ENCODE results near the gene IFIH1.

IFIH1 gene

DNA sequence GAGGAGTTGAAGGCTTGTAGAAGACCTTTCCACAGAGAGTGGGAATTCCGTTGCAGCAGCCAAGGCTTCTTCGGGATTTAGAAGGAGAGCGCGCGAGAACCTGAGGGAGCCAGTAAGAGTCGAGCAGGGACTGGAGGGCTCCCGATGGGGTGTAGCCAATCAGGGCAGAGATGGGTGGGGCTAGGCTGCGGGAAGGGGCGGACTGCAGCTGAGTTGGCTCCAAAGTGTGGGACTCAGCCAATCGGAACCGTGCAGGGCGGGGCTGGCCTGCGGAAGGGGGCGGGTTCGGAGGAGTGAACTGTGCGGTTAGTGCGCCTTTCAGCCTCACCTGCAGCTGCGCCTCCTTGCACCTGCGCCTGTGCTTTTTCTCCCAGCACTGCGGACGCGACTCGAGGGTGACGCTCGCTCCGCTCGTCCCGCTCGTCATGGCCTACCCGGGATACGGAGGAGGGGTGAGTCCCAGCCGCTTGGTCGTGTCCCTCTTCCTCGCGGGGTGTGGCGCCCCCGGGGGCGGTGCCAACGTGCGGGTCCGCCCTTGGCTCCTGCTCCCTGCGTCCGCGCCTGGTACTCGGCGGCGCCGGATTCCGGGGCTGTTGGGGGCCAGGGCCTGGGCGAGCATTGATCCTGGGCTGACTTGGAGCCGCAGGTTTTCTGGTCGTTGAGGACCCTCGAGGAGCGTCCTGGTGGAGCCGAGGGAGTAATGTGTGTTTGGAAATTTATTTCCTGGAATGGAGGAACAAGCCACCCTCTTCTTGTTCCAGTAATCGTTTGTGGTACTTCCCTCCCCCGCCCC is 25.5 kb upstream of the IFIH1 start, which contains the start of gene GCA:
Gene GCA, plus strand, starts transcription at position 309 of the 793 bp plus-strand sequence. Its CDS starts 117 bp downstream, at position 426.
- TF ChIP-seq BACH2 (CRISPR knock-in tag; IDR thresholded peaks at IDR 0.05; ENCODE audit: borderline replicate concordance) (no peak), ZNF70 (CRISPR knock-in tag; IDR thresholded peaks at IDR 0.05) (no peak), CSDC2 (CRISPR knock-in tag; IDR thresholded peaks at IDR 0.05) (0 out of 2 replicates have a peak, but pooled peaks have one; percentile 29)
- peak; percentile 99 for ATAC-seq

DNA sequence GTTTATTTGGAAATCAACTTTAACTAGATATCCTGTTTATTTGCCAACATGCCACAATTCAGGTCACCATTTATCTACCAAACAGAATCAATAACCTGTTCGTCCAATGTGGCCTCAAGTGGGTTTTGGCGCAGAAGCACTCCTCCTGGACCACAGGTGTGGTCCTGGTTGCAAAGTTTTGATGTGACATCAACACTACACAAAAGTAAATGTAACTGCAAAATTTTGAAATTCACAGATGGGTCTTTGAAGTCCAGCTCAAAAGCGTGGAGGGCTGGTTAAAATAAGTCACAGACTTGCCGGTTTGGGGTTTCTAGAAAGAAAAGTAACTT is 25.0 kb upstream of the IFIH1 start:
- no peak for ATAC-seq
- TF ChIP-seq RARB (CRISPR knock-in tag; IDR thresholded peaks at IDR 0.05) (no peak), ZNF70 (CRISPR knock-in tag; IDR thresholded peaks at IDR 0.05) (no peak), CSDC2 (CRISPR knock-in tag; IDR thresholded peaks at IDR 0.05) (no peak), ZC3H10 (CRISPR knock-in tag; IDR thresholded peaks at IDR 0.05) (no peak), ZNF565 (CRISPR knock-in tag; conservative IDR thresholded peaks at IDR 0.05; ENCODE audit: low read depth) (no peak), ISL1 (CRISPR knock-in tag; IDR thresholded peaks at IDR 0.05) (no peak), GLIS3 (CRISPR knock-in tag; IDR thresholded peaks at IDR 0.05) (no peak), ESRRG (CRISPR knock-in tag; IDR thresholded peaks at IDR 0.05) (no peak), ZFP3 (CRISPR knock-in tag; IDR thresholded peaks at IDR 0.05) (no peak), ARNTL (CRISPR knock-in tag; IDR thresholded peaks at IDR 0.05; ENCODE audit: borderline replicate concordance, low read depth) (no peak), BACH2 (CRISPR knock-in tag; IDR thresholded peaks at IDR 0.05; ENCODE audit: borderline replicate concordance) (no peak), ZFP30 (CRISPR knock-in tag; IDR thresholded peaks at IDR 0.05) (no peak), ZNF8 (CRISPR knock-in tag; IDR thresholded peaks at IDR 0.05) (no peak), TOX (CRISPR knock-in tag; IDR thresholded peaks at IDR 0.05; ENCODE audit: borderline replicate concordance) (no peak), OSR1 (CRISPR knock-in tag; IDR thresholded peaks at IDR 0.05) (no peak), SNAI2 (CRISPR knock-in tag; IDR thresholded peaks at IDR 0.05) (no peak)
- TF ChIP-seq, protein P1, sequence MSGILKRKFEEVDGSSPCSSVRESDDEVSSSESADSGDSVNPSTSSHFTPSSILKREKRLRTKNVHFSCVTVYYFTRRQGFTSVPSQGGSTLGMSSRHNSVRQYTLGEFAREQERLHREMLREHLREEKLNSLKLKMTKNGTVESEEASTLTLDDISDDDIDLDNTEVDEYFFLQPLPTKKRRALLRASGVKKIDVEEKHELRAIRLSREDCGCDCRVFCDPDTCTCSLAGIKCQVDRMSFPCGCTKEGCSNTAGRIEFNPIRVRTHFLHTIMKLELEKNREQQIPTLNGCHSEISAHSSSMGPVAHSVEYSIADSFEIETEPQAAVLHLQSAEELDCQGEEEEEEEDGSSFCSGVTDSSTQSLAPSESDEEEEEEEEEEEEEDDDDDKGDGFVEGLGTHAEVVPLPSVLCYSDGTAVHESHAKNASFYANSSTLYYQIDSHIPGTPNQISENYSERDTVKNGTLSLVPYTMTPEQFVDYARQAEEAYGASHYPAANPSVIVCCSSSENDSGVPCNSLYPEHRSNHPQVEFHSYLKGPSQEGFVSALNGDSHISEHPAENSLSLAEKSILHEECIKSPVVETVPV (CRISPR knock-in tag; IDR thresholded peaks at IDR 0.05) = no peak
- TF ChIP-seq, protein P2, sequence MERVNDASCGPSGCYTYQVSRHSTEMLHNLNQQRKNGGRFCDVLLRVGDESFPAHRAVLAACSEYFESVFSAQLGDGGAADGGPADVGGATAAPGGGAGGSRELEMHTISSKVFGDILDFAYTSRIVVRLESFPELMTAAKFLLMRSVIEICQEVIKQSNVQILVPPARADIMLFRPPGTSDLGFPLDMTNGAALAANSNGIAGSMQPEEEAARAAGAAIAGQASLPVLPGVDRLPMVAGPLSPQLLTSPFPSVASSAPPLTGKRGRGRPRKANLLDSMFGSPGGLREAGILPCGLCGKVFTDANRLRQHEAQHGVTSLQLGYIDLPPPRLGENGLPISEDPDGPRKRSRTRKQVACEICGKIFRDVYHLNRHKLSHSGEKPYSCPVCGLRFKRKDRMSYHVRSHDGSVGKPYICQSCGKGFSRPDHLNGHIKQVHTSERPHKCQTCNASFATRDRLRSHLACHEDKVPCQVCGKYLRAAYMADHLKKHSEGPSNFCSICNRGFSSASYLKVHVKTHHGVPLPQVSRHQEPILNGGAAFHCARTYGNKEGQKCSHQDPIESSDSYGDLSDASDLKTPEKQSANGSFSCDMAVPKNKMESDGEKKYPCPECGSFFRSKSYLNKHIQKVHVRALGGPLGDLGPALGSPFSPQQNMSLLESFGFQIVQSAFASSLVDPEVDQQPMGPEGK (CRISPR knock-in tag; IDR thresholded peaks at IDR 0.05; ENCODE audit: borderline replicate concordance) = no peak
- TF ChIP-seq, protein P3, sequence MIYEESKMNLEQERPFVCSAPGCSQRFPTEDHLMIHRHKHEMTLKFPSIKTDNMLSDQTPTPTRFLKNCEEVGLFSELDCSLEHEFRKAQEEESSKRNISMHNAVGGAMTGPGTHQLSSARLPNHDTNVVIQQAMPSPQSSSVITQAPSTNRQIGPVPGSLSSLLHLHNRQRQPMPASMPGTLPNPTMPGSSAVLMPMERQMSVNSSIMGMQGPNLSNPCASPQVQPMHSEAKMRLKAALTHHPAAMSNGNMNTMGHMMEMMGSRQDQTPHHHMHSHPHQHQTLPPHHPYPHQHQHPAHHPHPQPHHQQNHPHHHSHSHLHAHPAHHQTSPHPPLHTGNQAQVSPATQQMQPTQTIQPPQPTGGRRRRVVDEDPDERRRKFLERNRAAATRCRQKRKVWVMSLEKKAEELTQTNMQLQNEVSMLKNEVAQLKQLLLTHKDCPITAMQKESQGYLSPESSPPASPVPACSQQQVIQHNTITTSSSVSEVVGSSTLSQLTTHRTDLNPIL (CRISPR knock-in tag; IDR thresholded peaks at IDR 0.05; ENCODE audit: low read depth) = no peak
- TF ChIP-seq, protein P4, sequence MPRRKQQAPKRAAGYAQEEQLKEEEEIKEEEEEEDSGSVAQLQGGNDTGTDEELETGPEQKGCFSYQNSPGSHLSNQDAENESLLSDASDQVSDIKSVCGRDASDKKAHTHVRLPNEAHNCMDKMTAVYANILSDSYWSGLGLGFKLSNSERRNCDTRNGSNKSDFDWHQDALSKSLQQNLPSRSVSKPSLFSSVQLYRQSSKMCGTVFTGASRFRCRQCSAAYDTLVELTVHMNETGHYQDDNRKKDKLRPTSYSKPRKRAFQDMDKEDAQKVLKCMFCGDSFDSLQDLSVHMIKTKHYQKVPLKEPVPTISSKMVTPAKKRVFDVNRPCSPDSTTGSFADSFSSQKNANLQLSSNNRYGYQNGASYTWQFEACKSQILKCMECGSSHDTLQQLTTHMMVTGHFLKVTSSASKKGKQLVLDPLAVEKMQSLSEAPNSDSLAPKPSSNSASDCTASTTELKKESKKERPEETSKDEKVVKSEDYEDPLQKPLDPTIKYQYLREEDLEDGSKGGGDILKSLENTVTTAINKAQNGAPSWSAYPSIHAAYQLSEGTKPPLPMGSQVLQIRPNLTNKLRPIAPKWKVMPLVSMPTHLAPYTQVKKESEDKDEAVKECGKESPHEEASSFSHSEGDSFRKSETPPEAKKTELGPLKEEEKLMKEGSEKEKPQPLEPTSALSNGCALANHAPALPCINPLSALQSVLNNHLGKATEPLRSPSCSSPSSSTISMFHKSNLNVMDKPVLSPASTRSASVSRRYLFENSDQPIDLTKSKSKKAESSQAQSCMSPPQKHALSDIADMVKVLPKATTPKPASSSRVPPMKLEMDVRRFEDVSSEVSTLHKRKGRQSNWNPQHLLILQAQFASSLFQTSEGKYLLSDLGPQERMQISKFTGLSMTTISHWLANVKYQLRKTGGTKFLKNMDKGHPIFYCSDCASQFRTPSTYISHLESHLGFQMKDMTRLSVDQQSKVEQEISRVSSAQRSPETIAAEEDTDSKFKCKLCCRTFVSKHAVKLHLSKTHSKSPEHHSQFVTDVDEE (CRISPR knock-in tag; IDR thresholded peaks at IDR 0.05) = no peak

DNA sequence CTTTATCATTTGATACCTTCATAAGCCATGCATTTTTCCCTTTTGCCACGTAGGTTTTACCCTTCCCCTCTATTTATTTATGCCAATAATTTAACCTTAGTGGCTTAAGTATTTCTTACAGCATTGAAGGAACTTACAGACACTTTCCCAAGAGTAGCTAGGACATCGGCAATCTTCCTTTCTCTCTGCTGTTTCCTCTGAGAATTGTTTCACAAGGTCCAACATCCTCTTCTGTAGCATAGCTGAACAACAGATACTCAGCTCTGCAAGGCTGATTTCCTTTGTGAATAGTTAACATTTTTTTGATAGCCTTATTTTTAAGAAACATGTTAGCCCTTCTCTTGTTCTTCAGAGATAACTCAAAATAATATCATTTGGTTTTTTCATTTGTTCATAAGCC is 24.4 kb upstream of the IFIH1 start:
- ATAC-seq = no peak
- TF ChIP-seq PPARA (CRISPR knock-in tag; IDR thresholded peaks at IDR 0.05; ENCODE audit: borderline replicate concordance) (no peak), TOX (CRISPR knock-in tag; IDR thresholded peaks at IDR 0.05; ENCODE audit: borderline replicate concordance) (no peak), ZFP30 (CRISPR knock-in tag; IDR thresholded peaks at IDR 0.05) (no peak), ARNTL (CRISPR knock-in tag; IDR thresholded peaks at IDR 0.05; ENCODE audit: borderline replicate concordance, low read depth) (no peak), ZC3H10 (CRISPR knock-in tag; IDR thresholded peaks at IDR 0.05) (no peak), SNAI2 (CRISPR knock-in tag; IDR thresholded peaks at IDR 0.05) (no peak), ESRRG (CRISPR knock-in tag; IDR thresholded peaks at IDR 0.05) (no peak), ZNF70 (CRISPR knock-in tag; IDR thresholded peaks at IDR 0.05) (no peak), TCF4 (CRISPR knock-in tag; IDR thresholded peaks at IDR 0.05; ENCODE audit: borderline replicate concordance) (no peak), ZNF8 (CRISPR knock-in tag; IDR thresholded peaks at IDR 0.05) (no peak), OSR1 (CRISPR knock-in tag; IDR thresholded peaks at IDR 0.05) (no peak), ZFP3 (CRISPR knock-in tag; IDR thresholded peaks at IDR 0.05) (no peak)
- TF ChIP-seq, protein P5, sequence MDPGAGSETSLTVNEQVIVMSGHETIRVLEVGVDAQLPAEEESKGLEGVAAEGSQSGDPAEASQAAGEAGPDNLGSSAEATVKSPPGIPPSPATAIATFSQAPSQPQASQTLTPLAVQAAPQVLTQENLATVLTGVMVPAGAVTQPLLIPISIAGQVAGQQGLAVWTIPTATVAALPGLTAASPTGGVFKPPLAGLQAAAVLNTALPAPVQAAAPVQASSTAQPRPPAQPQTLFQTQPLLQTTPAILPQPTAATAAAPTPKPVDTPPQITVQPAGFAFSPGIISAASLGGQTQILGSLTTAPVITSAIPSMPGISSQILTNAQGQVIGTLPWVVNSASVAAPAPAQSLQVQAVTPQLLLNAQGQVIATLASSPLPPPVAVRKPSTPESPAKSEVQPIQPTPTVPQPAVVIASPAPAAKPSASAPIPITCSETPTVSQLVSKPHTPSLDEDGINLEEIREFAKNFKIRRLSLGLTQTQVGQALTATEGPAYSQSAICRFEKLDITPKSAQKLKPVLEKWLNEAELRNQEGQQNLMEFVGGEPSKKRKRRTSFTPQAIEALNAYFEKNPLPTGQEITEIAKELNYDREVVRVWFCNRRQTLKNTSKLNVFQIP (CRISPR knock-in tag; IDR thresholded peaks at IDR 0.05; ENCODE audit: borderline replicate concordance, low read depth) = no peak
- TF ChIP-seq, protein P2 (CRISPR knock-in tag; IDR thresholded peaks at IDR 0.05; ENCODE audit: borderline replicate concordance) = no peak
- TF ChIP-seq, protein P3 (CRISPR knock-in tag; IDR thresholded peaks at IDR 0.05; ENCODE audit: low read depth) = no peak
